Activated gamma-delta T cell treated with anti-CD3 and anti-CD28 coated beads, Interleukin-2, amount 50 U/mL, for 16 hours (primary cell): ENCODE data around the gene CHSY1.
"Not testable (repeated sequence)": the region's sequence is repeated elsewhere in the genome, so short reads cannot be mapped to it uniquely, and the experiment has no call there.

Experiments used
- DNase-seq: peaks from one replicate; pipeline ENCODE4 v3.0.0-alpha.2; 2020; ENCODE audit warnings: low read depth

The CHSY1 gene

GRCh38 chr15:101244036-101244781 is 7.6 kb downstream of the CHSY1 start:
- no peak for DNase-seq

GRCh38 chr15:101243420-101243819 is 8.4 kb downstream of the CHSY1 start:
- no peak for DNase-seq

- DNase-seq, result no peak
These were observed 8.9 kb downstream of the CHSY1 start for GRCh38 chr15:101242999-101243336.

- peak; percentile 46 for DNase-seq
These were observed 9.5 kb downstream of the CHSY1 start for GRCh38 chr15:101242160-101242998.

GRCh38 chr15:101240358-101240757 is 11.5 kb downstream of the CHSY1 start:
- no peak for DNase-seq

- no peak for DNase-seq
These were observed 12.1 kb downstream of the CHSY1 start for GRCh38 chr15:101239724-101240136.

- DNase-seq, result no peak
These were observed 14.6 kb downstream of the CHSY1 start for GRCh38 chr15:101237251-101237650.

GRCh38 chr15:101233651-101234280 is 18.1 kb downstream of the CHSY1 start:
- no peak for DNase-seq

GRCh38 chr15:101232677-101233076 is 19.2 kb downstream of the CHSY1 start:
- no peak for DNase-seq

- DNase-seq, result no peak
These were observed 23.5 kb downstream of the CHSY1 start for GRCh38 chr15:101228313-101228712.

- DNase-seq, result no peak
These were observed 26.2 kb downstream of the CHSY1 start for GRCh38 chr15:101225658-101226057.

GRCh38 chr15:101221902-101222301 is 29.9 kb downstream of the CHSY1 start:
- no peak for DNase-seq

- DNase-seq, result no peak
These were observed 31.8 kb downstream of the CHSY1 start for GRCh38 chr15:101220060-101220459.

- DNase-seq, result no peak
These were observed 32.4 kb downstream of the CHSY1 start for GRCh38 chr15:101219441-101219840.

- DNase-seq, result no peak
These were observed 34.4 kb downstream of the CHSY1 start for GRCh38 chr15:101217446-101217845.

- no peak for DNase-seq
These were observed 35.7 kb downstream of the CHSY1 start for GRCh38 chr15:101216100-101216499.

GRCh38 chr15:101215681-101216080 is 36.2 kb downstream of the CHSY1 start:
- DNase-seq, result no peak

GRCh38 chr15:101214435-101215097 is 37.3 kb downstream of the CHSY1 start:
- DNase-seq, result not testable (repeated sequence)

- no peak for DNase-seq
These were observed 38.3 kb downstream of the CHSY1 start for GRCh38 chr15:101213570-101213969.

GRCh38 chr15:101213147-101213546 is 38.7 kb downstream of the CHSY1 start:
- no peak for DNase-seq

- DNase-seq, result no peak
These were observed 40.0 kb downstream of the CHSY1 start for GRCh38 chr15:101211897-101212296.

- DNase-seq, result no peak
These were observed 41.4 kb downstream of the CHSY1 start for GRCh38 chr15:101210466-101210865.
